HG03039 (cell line): ENCODE data around the gene NPHP4.
"Not testable (repeated sequence)": the region's sequence is repeated elsewhere in the genome, so short reads cannot be mapped to it uniquely, and the experiment has no call there.

Experiments
- ATAC-seq: cut with Tn5 transposase; IDR thresholded peaks from one replicate; pipeline ENCODE4 v1.9.1; 2021; ENCODE audit warnings: mild to moderate bottlenecking, moderate library complexity; ENCODE audit not compliant: unreplicated experiment

NPHP4 gene

GRCh38 chr1:5936621-5937372, 55.4 kb downstream of the NPHP4 start:
- ATAC-seq: no peak

GRCh38 chr1:5936126-5936525, 56.1 kb downstream of the NPHP4 start:
- no peak for ATAC-seq

GRCh38 chr1:5935026-5935425, 57.2 kb downstream of the NPHP4 start:
- ATAC-seq: no peak

GRCh38 chr1:5934058-5934884, 58.0 kb downstream of the NPHP4 start:
- no peak for ATAC-seq

- ATAC-seq: no peak
Measured at GRCh38 chr1:5933676-5934057, 58.6 kb downstream of the NPHP4 start.

GRCh38 chr1:5933050-5933449, 59.2 kb downstream of the NPHP4 start:
- no peak for ATAC-seq

- no peak for ATAC-seq
Measured at GRCh38 chr1:5928714-5929400, 63.4 kb downstream of the NPHP4 start.

- ATAC-seq: no peak
Measured at GRCh38 chr1:5927506-5928370, 64.5 kb downstream of the NPHP4 start.

- no peak for ATAC-seq
Measured at GRCh38 chr1:5926686-5927435, 65.4 kb downstream of the NPHP4 start.

- not testable (repeated sequence) for ATAC-seq
Measured at GRCh38 chr1:5922700-5923330, 69.4 kb downstream of the NPHP4 start.

- ATAC-seq: no peak
Measured at GRCh38 chr1:5921671-5922070, 70.6 kb downstream of the NPHP4 start.

GRCh38 chr1:5921129-5921528, 71.1 kb downstream of the NPHP4 start:
- ATAC-seq: no peak

- no peak for ATAC-seq
Measured at GRCh38 chr1:5920201-5920600, 72.0 kb downstream of the NPHP4 start.

- ATAC-seq: no peak
Measured at GRCh38 chr1:5918275-5918649, 74.0 kb downstream of the NPHP4 start.

GRCh38 chr1:5917591-5918274, 74.5 kb downstream of the NPHP4 start:
- no peak for ATAC-seq

- ATAC-seq: no peak
Measured at GRCh38 chr1:5917281-5917590, 75.0 kb downstream of the NPHP4 start.

GRCh38 chr1:5916572-5917280, 75.5 kb downstream of the NPHP4 start:
- no peak for ATAC-seq
